Iris pigment epithelial cell (primary cell): ENCODE data around the gene TRMT2A.

Experiments
- DNase-seq: peaks from one replicate; pipeline ENCODE4 v3.0.0-alpha.2; 2011; ENCODE audit warnings: low read depth

The TRMT2A gene

DNA sequence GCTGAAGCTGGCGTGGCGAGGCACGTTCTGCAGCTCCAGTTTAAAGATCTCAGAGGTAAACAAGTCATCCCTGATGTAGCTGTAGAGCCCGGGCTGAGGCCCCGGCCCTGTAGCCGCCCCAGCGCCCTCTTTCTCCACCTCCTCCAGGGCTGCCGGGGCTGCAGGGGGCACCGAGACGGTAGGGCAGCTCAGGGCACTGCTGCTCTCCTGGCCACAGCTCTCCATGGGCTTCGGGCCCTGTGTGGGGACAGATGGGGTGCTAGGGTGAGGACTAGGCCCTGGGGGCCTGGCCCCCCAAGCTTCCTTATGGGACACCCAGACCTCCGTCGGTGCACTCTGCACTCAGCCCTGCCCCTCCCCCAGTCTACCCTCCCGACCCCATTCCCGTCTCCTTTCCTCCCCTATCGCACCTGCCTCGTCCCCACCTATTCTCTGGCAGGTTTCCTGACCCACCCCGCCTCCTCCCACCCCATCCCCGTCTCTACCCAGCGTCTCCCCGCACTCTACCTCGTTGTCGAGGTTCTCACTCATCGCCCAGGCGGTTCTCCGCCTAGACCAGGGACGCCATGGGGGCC, 563 bp downstream of the TRMT2A start:
- no peak for DNase-seq

DNA sequence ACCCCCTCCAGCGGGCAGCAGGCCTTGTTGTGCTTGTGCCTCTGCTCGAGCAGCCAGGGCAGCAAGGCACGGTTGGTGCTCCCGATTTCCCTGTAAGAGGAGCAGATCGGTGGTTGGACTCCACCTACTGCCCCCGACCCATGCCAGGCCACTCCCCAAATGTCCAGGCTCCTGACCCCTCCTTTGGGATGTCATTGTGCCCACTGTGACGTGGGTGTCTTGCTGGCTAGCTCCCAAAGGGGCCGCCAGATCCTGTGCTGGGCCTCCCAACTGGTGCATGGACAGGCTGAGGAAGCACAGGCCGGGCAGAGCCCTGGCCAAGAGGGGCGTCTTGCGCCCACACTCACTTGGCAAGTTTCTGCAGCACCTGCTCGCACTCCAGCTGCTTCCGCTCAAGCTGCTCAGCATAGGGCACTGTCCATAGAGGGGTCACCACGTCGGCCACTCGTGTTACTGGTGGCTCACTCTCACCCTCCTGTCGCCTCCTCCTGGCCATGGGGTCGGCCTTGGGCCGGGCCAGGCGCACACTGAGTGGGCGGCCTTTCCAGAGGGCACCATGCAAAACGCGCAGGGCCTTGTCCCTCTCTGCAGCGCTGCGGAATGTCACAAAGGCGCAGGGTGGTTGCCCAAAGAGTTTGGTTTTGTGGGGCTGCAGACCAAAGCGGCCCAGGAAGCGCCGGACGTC, 1.2 kb downstream of the TRMT2A start, which contains the start of gene RANBP1:
Gene RANBP1, plus strand, starts transcription at position 414 of the 685 bp plus-strand sequence. Its CDS starts 81 bp downstream, at position 495.
- no peak for DNase-seq

GRCh38 chr22:20114506-20115475, 2.2 kb downstream of the TRMT2A start:
- DNase-seq = no peak

DNA sequence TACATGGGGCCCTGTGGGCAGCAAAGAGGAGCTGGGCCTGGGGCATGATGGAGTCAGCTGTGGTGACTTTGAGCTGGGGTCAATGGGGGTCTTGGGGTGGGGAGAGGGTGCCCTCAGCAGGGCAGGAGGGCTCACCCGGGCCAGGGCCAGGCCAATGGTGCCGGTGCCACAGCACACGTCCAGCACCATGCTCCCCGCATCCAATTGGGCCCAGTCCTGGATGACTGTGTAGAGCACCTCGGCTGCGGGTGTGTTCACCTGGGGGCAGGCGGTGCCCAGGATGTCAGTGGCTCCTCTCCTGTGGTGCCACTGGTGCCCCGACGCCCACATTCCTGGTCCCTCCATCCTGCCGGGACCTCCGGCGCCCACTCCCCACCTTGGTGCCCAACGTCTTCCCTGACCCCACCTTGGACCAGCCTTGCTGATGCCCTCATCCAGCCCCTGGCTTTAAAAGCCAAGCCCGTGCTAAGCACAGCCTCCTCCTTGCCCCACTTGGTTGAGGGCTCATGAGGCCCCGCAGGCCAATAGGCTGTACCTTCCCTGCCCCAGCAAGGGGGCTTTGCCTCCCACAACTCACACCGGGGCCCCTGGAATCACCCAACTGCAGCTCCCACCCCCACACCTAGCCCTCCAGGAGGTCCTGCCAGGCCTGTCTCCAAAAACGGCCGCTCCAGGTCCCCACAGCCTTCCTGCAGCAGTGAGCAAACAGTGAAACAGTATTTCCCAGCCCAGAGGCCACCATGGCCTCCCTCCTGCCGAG, 3.3 kb downstream of the TRMT2A start:
- DNase-seq = no peak

DNA sequence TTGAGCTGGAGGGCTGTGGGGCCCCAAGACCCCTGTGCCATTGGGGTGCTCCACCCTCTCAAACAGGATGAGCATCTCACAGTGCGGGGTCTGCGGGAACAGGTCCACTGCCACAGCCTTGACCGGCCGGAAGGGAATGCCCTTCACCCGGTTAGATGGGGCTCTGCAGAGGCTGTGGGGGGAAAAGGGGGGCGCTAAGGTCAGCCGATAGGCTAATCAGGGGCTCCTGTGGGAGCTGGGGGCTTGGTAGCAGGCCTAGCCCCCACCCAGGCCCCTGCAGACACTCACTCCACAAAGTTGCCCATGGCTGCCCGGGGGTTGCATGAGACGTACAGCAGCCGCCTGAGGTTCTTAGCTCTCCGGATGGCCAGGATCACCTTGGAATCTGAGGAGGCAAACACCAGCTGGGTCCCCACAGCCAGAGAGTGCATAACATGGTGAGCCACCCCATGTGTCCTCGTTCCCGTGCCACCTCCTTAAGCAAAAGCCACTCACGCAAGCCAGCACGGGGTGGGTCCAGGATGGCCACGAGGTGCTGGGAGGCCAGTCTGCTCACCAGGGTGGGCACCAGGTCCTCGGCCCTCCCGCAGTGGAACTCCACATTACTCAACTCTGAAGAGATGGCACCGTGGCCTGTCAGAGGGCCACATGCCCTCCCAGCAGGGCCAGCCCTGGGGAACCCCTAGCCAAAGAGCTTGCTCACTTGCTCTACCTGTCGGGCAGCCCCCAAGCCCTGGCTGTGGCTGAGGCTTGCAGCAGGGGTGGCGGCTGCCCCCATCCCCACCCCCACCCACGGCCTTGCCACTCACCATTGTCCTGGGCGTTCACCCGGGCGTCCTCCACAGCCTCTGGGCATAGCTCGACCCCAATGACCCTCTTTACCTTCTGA, 4.2 kb downstream of the TRMT2A start:
- no peak for DNase-seq

DNA sequence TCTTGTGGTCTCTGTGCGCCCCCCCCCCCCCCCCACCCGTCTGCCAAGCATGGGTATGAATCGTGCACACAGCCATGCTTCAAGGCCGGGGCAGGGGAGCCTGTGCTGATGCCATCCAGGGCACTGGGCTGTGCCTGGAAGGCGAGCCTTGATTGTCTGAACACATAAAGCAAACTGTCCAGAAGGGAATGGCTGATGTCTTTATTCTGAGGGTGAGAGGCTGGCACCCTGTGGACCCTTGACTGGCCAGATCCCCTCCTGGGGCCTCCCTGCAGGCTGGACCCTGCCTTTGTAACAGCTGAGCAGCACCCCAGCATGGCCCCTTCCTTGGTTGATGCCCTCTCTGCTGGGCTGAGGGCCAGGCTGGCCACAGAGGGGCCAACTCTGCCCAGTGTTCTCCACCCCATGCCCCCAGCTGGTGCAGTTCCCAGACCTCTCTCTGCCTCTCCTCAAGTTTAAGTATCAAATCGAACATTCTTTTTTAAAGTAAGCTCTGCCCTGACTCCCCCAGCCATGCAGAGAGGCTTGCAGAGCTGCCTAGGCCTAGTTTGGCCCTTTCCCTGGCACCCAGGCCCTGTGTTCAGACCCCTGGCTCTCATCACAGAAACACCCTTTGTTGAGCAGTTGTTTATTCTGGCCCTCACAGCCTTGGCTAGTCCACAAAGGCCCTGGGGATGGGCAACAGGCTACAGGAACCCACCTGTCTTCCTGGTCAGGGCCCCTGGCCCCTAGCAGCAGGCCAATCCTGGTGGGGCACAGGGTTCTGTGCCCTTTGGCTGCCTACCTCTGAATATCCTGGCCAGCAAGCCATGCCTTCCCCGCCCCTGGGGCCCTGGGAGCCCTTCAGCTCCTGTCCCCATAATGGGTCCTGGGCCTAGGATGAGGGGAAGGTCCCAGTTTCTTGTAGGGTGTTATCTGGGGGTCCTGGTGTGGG, 5.1 kb downstream of the TRMT2A start:
- no peak for DNase-seq

DNA sequence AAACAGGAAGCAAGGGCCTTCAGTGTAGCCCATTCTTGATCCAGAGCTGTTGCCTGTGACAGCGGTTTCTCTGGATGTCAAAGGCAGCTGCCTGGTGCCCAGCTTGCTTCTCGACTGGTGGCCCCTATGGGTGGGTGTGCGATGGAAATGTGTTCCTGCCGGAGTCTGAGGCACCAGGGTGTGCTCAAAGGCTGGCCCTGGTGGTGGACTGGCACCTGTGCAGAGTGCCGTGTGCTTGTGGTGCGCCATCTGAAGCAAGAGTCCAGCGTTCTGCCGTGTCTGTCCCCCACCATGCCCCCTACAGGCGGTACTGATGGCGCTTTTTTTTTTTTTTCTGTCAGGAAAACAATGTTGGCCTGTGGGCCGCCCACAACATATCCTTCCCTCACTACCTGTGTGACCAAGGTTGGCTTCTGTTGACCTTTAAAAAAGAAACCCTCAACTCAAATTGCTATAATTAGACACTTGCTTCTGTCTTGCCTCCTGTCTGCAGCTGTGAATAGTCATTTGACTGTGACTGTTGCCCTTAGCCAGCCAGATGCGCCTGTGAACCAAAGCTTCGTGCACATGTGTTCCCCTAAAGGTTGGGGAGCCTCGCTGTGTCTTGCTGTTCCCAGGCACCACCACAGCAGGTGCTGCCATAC, 5.9 kb downstream of the TRMT2A start:
- DNase-seq = peak; percentile 29

DNA sequence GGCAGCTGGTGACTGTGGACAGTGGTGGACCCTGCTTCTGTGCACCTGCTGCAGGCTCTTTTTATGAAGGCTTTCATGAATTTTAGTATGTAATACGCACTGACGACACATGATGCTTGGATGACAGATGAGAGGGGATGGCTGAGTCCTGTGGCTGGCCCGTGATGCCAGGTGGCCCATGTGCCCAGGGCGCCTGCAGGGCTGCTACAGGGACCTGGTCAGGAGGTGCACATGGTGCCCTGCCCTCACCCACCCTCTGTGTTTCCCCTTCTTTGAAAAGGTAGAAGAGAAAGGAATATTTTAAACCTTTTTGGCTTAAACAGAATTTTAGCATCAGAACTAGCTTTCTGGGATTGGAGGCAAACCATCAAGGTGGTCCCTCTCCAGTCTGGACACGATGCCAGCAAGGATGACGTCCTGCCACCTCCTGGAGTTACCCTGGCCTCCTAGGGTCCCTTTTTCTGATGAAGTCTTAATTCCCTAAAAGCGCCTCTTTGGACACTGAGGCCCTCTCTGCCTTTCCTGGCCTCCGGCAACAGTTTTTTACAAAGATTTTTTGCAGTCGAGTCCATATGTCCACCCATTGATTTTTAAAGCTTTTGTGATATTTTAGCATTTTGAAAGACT, 6.6 kb downstream of the TRMT2A start:
- no peak for DNase-seq

- no peak for DNase-seq
These were observed 7.3 kb downstream of the TRMT2A start for GRCh38 chr22:20109411-20110358.

- DNase-seq = no peak
These were observed 8.2 kb downstream of the TRMT2A start for GRCh38 chr22:20108757-20109230.

DNA sequence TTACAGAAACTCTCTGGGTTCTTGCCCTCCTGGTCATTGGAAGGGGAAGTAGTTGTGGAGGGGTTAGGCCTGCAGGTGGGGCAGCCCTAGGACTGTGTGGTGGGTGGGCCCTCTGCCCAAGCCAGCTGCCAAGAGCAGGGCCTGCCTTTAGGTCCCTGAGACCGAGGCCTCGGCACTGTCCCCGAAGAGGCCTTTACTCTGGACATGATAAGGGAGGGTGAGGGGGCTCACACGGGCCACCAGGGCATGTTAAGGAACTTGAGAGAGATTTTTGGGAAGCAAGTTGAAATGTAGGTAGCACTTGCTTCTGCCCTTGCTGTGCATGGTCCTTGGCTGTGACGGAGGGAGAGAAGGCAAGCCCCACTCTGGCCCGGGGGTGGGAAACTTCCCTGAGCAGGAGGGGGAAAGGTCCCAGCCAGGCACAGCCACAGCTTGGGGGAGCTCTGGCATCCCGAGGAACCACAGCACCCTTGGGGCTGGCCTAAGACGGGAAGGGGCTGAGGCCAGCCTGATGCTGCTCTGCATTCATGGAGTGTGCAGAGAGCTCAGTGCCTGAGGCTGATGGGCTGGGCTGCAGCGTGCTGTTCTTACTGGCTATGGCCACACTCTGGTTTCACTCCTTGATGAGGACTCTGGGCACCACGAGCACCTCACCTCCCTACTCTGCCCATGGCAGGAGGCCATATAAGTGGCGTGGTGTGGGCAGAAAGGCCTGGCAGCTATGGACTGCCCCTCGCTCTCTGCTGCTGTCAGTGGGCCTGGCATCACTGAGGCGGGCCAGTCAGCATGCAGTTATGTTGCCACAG, 8.9 kb downstream of the TRMT2A start:
- DNase-seq = no peak

DNA sequence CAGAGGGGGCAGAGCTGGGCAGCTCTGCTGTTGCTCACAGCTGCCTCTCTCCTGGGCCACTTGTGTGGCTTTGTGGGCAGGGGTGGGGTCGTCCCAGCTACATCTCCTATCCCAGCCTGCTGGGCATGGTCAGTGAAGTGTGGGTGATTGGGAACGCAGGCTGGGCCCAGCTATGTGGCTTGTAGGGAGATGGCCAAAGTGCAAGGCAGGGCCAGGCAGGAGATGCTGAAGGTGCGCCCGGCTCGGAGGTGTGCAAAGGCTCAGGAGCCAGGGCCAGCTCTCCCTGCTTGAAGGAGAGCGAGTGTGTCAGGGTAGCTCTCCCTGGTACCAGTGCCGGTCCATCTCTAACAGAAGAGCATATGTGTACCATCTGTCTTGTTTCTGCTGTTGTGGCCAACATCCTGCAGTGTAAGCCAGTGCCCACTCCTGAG, 9.5 kb downstream of the TRMT2A start:
- DNase-seq = no peak

- DNase-seq = no peak
These were observed 10.2 kb downstream of the TRMT2A start for GRCh38 chr22:20106849-20107237.

DNA sequence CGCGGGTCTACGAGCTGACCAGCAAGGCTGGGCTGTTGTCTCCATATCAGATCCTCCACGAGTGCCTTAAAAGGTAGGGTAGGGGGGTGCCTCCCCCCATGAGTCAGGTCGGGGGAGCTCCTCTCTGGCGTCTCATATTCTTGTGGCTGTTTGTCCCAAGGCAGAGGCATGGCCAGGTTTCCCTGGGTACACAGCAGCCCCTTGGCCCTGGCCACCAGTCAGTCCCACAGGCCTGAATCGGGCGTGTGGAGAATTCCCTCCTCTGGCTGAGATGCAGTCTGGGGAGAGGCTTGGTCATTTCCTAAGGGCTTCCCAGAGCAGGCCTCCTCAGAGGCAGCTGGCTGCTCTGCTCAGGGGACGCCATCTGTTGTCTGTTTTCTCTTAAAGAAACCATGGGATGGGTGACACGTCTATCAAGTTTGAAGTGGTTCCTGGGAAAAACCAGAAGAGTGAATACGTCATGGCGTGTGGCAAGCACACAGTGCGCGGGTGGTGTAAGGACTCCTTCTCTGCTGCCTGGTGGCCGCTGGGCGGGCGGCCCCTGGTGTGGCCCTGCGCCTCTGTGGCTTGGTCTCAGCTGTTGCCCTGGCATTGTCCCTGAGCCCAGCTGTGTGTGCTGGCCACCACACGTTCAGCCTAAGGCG, 10.7 kb downstream of the TRMT2A start:
- DNase-seq = no peak

DNA sequence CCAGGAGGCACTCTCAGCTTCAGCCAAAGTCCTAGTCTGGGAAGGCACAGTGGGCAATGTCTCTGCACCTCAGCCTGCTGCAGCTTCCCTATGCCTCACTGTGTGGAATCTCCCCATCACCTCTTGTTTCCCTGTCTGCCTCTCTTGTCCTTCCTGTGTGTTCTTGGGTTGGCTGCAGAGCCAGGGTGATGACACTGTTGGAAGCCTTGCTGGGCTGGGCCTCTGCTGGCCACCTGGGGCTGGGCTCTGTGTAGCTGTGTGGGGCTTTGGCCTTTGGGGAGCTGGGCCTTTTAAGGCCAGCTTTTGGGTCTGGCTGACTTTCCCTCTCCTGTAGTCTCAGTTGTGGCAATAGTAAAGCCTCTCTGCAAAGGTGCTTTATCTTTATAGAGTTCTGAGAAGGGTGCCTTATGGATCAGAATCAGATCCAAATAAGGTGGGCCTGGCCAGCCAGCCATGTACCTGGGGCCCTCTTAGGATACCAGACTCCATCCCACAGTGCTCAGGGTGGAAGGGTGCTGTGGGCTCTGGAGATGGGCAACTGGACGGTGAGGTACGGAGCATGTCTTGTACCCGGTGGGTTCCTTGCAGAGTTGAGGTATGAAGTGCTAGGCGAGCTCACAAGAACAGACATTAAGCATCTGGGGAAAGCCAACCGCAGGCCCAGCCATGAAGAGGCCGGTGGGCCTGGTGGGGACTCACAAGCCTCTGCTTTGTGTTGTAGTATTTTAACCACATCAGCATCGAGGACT, 11.4 kb downstream of the TRMT2A start:
- no peak for DNase-seq
